ENCODE data around the gene CD99.

GRCh38 chrX:2751291-2751690 lies 60.2 kb downstream of the CD99 start:
- TF ChIP-seq CTCF (IDR thresholded peaks at IDR 0.05) (no peak), POLR2A (IDR thresholded peaks at IDR 0.05) (no peak), POLR2AphosphoS5 (IDR thresholded peaks at IDR 0.05) (no peak), EP300 (IDR thresholded peaks at IDR 0.05; ENCODE audit: low read depth) (no peak)
